ENCODE measurements around the gene C16orf74.

GRCh38 chr16:85670840-85671239 is 80.1 kb downstream of the C16orf74 start:
- no peak for TF ChIP-seq RARB (CRISPR knock-in tag; IDR thresholded peaks at IDR 0.05)
- no peak for TF ChIP-seq POU6F1 (CRISPR knock-in tag; IDR thresholded peaks at IDR 0.05; ENCODE audit: borderline replicate concordance, low read depth)
- no peak for TF ChIP-seq OSR1 (CRISPR knock-in tag; IDR thresholded peaks at IDR 0.05)
- TF ChIP-seq ARNTL (CRISPR knock-in tag; IDR thresholded peaks at IDR 0.05; ENCODE audit: borderline replicate concordance, low read depth): no peak
- no peak for TF ChIP-seq ESRRG (CRISPR knock-in tag; IDR thresholded peaks at IDR 0.05)
- no peak for TF ChIP-seq ZFP3 (CRISPR knock-in tag; IDR thresholded peaks at IDR 0.05)
- no peak for TF ChIP-seq ZC3H10 (CRISPR knock-in tag; IDR thresholded peaks at IDR 0.05)
- TF ChIP-seq TCF4 (CRISPR knock-in tag; IDR thresholded peaks at IDR 0.05; ENCODE audit: borderline replicate concordance): no peak
